Osteoblast (primary cell): ENCODE measurements around the gene LGR6. TPM values are rescaled to one million over a fixed set of nuclear protein-coding genes. Genes with fewer than 3 reads are reported as not detected.

Source experiments
- DNase-seq: peaks from one replicate; pipeline ENCODE4 v3.0.0; 2011; ENCODE audit warnings: low spot score, mixed read lengths; ENCODE audit not compliant: insufficient read length; ENCODE audit errors: missing footprints
- H2AFZ ChIP-seq: 2 replicates; pipeline ENCODE4 v1.6.0; 2011; ENCODE audit warnings: mild to moderate bottlenecking, low read length
- H3K27ac ChIP-seq: 2 replicates; pipeline ENCODE4 v1.5.1; 2011; ENCODE audit warnings: mild to moderate bottlenecking, low read depth, low read length, moderate library complexity
- H3K27me3 ChIP-seq: 2 replicates; pipeline ENCODE4 v1.6.0; 2012; ENCODE audit warnings: mild to moderate bottlenecking, control low read depth, inconsistent platforms, low read length, moderate library complexity; ENCODE audit not compliant: insufficient read depth
- H3K36me3 ChIP-seq: 2 replicates; pipeline ENCODE4 v1.5.1; 2011; ENCODE audit warnings: mild to moderate bottlenecking, low read length, control low read depth, moderate library complexity; ENCODE audit not compliant: insufficient read depth
- H3K4me1 ChIP-seq: 2 replicates; pipeline ENCODE4 v1.5.1; 2011; ENCODE audit warnings: mild to moderate bottlenecking, low read length, control low read depth, moderate library complexity; ENCODE audit not compliant: insufficient read depth
- H3K4me2 ChIP-seq: 2 replicates; pipeline ENCODE4 v1.6.0; 2011; ENCODE audit warnings: mild to moderate bottlenecking, low read length; ENCODE audit not compliant: insufficient read depth
- H3K4me3 ChIP-seq: fragments of 200-600 bp; sonication (generic); 3 replicates; pipeline ENCODE4 v1.5.1; 2012; ENCODE audit warnings: mild to moderate bottlenecking, low read length, inconsistent platforms; ENCODE audit not compliant: insufficient read depth
- H3K79me2 ChIP-seq: 2 replicates; pipeline ENCODE4 v1.6.0; 2012; ENCODE audit warnings: mild to moderate bottlenecking, low read length, control low read depth, inconsistent platforms; ENCODE audit not compliant: insufficient read depth
- H3K9me3 ChIP-seq: 2 replicates; pipeline ENCODE4 v1.5.1; 2011; ENCODE audit warnings: low read depth, low read length, control low read depth
- H4K20me1 ChIP-seq: 2 replicates; pipeline ENCODE4 v1.6.0; 2012; ENCODE audit warnings: mild to moderate bottlenecking, low read length, control low read depth; ENCODE audit not compliant: insufficient read depth
- total RNA-seq: library from RNA; depleted of rRNA; stranded (reverse); fragments of >200 nt; gene quantifications from 2 replicates; pipeline ENCODE4 v1.2.3, GENCODE V29; 2012
- TF ChIP-seq, protein P1 (sequence below): IDR thresholded peaks from 2 replicates; pipeline ENCODE4 v1.5.1; 2011; ENCODE audit warnings: mild to moderate bottlenecking, low read depth, low read length, moderate library complexity; ENCODE audit errors: extremely low read depth

The LGR6 gene
- total RNA-seq, 1 donor = not detected

GRCh38 chr1:202217516-202217915, 23.9 kb downstream of the LGR6 start:
- no peaks in the 10 kb centered on the region for H3K36me3 ChIP-seq
- H3K4me1 ChIP-seq = no peaks in the 10 kb centered on the region
- no peak overlapping the region for H3K4me3 ChIP-seq
- H3K4me2 ChIP-seq = no peak overlapping the region
- no peaks in the 10 kb centered on the region for H4K20me1 ChIP-seq
- no peaks in the 10 kb centered on the region for H3K79me2 ChIP-seq
- no peak overlapping the region for H3K27ac ChIP-seq
- peaks cover 76% of the 10 kb centered on the region for H3K27me3 ChIP-seq
- DNase-seq = no peak
- H3K9me3 ChIP-seq = no peaks in the 10 kb centered on the region
- TF ChIP-seq, protein P1, sequence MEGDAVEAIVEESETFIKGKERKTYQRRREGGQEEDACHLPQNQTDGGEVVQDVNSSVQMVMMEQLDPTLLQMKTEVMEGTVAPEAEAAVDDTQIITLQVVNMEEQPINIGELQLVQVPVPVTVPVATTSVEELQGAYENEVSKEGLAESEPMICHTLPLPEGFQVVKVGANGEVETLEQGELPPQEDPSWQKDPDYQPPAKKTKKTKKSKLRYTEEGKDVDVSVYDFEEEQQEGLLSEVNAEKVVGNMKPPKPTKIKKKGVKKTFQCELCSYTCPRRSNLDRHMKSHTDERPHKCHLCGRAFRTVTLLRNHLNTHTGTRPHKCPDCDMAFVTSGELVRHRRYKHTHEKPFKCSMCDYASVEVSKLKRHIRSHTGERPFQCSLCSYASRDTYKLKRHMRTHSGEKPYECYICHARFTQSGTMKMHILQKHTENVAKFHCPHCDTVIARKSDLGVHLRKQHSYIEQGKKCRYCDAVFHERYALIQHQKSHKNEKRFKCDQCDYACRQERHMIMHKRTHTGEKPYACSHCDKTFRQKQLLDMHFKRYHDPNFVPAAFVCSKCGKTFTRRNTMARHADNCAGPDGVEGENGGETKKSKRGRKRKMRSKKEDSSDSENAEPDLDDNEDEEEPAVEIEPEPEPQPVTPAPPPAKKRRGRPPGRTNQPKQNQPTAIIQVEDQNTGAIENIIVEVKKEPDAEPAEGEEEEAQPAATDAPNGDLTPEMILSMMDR = no peak
- no peak overlapping the region for H2AFZ ChIP-seq

DNA sequence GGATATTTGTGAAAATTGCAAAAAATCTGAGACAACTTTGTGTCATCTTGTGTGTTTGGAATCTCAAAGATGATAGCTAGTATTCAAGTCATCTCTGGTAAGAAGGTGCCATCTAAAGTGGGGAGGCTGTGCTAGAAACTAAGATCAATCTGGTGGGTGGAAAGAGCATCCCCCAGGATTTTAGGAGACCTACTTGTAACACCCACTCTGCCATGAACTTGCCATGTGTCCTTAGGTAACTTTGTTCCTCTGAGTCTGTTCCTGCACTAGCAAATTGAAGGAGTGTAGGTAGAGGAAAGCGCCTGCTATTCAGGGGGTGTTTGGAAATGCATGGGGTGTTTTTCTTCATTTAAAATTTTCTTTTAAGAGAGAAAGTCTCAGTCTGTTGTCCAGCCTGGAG, 24.4 kb downstream of the LGR6 start:
- Histone ChIP-seq H2AFZ (no peak overlapping the region), H3K27me3 (peaks cover 72% of the 10 kb centered on the region)

DNA sequence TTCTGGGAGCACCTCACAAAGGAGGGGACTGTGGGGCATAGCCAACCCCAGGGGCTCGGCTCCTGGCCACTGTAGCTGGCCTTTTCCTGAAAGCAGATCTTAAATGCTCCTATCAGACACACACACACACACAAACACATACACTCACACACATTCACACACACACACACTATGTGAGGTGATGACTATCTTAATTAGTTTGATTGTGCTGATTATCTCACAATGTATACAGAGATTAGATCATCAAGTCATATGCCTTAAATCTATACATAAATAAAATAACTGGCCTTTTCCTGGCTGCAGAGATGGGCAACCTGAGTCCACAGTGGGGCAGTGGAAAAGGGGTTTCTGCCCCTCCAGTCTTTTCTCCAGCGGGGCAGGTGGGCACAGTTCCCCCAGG, 27.1 kb downstream of the LGR6 start:
- Histone ChIP-seq H3K79me2 (no peaks in the 10 kb centered on the region), H3K36me3 (no peaks in the 10 kb centered on the region), H3K27ac (no peak overlapping the region), H3K4me2 (no peak overlapping the region), H3K4me3 (no peak overlapping the region), H3K27me3 (peaks cover 61% of the 10 kb centered on the region), H3K4me1 (no peaks in the 10 kb centered on the region), H2AFZ (no peak overlapping the region), H4K20me1 (peaks cover 2% of the 10 kb centered on the region), H3K9me3 (no peaks in the 10 kb centered on the region)
- no peak for DNase-seq
- TF ChIP-seq, protein P1 = no peak

More for the DNA sequence above, 24.4 kb downstream of the LGR6 start:
- DNase-seq = no peak
- H3K4me1 ChIP-seq = no peaks in the 10 kb centered on the region
- no peak overlapping the region for H3K27ac ChIP-seq
- H3K4me2 ChIP-seq = no peak overlapping the region
- no peaks in the 10 kb centered on the region for H3K9me3 ChIP-seq
- no peak overlapping the region for H3K4me3 ChIP-seq
- no peaks in the 10 kb centered on the region for H3K36me3 ChIP-seq
- TF ChIP-seq, protein P1 = no peak
- H4K20me1 ChIP-seq = no peaks in the 10 kb centered on the region
- H3K79me2 ChIP-seq = no peaks in the 10 kb centered on the region

GRCh38 chr1:202221911-202222909, 28.6 kb downstream of the LGR6 start:
- Histone ChIP-seq H3K4me3 (no peak overlapping the region), H4K20me1 (peaks cover 2% of the 10 kb centered on the region), H3K4me2 (no peak overlapping the region), H3K27me3 (peaks cover 59% of the 10 kb centered on the region), H2AFZ (no peak overlapping the region), H3K79me2 (no peaks in the 10 kb centered on the region), H3K36me3 (no peaks in the 10 kb centered on the region), H3K4me1 (no peaks in the 10 kb centered on the region), H3K9me3 (no peaks in the 10 kb centered on the region), H3K27ac (no peak overlapping the region)
- TF ChIP-seq, protein P1 = no peak
- DNase-seq = no peak
